IPS-18a (cell line): ENCODE data around the gene DST.

Source experiments
- H3K27ac ChIP-seq: one replicate; pipeline ENCODE4 v1.5.1; 2013; ENCODE audit warnings: low read length
- H3K27me3 ChIP-seq: one replicate; pipeline ENCODE4 v1.6.1; 2013; ENCODE audit warnings: mild to moderate bottlenecking, low read length; ENCODE audit not compliant: control insufficient read depth, insufficient read depth
- H3K36me3 ChIP-seq: one replicate; pipeline ENCODE4 v1.6.1; 2013; ENCODE audit warnings: low read depth, low read length; ENCODE audit not compliant: control insufficient read depth
- H3K4me1 ChIP-seq: one replicate; pipeline ENCODE4 v1.6.1; 2013; ENCODE audit warnings: low read depth, low read length; ENCODE audit not compliant: control insufficient read depth
- H3K4me3 ChIP-seq: one replicate; pipeline ENCODE4 v1.5.1; 2013; ENCODE audit warnings: low read length
- H3K9ac ChIP-seq: one replicate; pipeline ENCODE4 v1.6.1; 2013; ENCODE audit warnings: mild to moderate bottlenecking, low read length, moderate library complexity
- H3K9me3 ChIP-seq: one replicate; pipeline ENCODE4 v1.6.1; 2013; ENCODE audit warnings: low read depth, low read length; ENCODE audit not compliant: control insufficient read depth

DST gene

GRCh38 chr6:56556751-56557540, 85.7 kb downstream of the DST start:
- no peak overlapping the region for H3K4me3 ChIP-seq
- no peaks in the 10 kb centered on the region for H3K27me3 ChIP-seq
- H3K9ac ChIP-seq, result no peak overlapping the region
- no peaks in the 10 kb centered on the region for H3K9me3 ChIP-seq
- H3K36me3 ChIP-seq, result peaks cover 43% of the 10 kb centered on the region
- H3K4me1 ChIP-seq, result no peaks in the 10 kb centered on the region
- no peak overlapping the region for H3K27ac ChIP-seq

DNA sequence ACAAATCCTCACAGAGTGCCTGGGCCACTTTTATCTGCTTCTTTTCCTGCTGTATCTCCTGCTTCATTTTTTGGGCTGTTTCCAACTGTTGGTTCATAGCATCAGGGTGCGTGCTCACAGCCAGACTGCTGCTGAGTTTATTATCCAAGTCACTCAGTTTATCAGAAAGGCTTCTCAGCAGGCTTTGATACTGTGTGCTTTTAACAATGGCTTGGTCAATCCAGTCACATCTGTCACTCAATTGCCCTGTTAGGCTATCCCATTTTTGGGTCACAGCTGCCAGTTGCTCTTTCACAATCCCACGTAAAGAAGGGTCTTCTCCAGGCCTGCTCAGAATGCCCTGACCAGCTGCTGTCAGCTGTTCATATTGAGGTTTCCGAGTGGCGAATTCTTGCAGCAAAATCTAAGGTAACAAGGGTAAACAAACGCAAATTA, 87.2 kb downstream of the DST start:
- H3K36me3 ChIP-seq, result peaks cover 37% of the 10 kb centered on the region

DNA sequence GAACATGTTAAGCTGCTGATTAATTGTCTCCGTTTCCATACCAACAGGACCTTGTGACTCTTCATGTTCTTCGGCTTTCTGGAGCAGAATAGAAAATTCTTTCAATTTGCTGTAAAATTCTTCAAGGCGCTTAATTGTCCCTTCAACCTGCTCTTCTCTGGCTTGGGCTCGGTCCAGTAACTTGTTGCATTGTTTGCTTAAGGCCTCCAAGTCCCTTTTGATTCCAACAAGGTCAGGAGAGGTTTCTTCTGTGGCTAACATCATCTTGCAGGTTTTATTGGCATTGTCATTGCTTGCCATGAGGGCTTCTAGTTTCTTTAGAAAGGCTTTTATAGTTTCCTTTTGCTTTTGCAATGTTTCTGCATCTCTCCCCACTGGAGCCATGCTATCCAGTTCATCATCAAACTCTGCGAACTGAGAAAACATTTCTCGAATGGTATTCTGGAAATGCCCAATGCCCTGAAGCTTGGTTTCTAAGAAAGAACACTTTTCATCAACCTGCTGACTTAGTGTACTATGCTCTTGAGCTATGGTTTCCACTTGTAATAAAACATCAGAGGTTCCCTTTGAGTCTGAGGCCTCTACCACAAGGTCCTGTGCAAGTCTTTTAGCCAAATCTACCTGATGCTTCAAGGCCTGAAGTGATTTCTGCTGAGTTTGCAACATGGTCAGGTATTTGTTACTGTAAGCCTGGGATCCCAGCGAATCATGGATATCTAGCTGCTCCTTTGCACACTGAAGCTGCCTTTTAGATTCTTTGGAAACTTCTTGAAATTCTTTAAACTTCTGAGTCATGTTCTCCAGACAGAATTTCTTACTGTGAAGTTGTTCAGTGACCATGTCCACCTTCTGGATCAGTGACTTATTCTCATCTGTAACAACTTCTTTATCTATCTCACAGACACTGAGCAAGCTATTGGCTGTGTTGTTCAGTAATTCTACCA, 90.2 kb downstream of the DST start:
- no peak overlapping the region for H3K9ac ChIP-seq
- no peaks in the 10 kb centered on the region for H3K27me3 ChIP-seq
- no peaks in the 10 kb centered on the region for H3K4me1 ChIP-seq
- H3K27ac ChIP-seq, result no peak overlapping the region
- H3K36me3 ChIP-seq, result peaks cover 25% of the 10 kb centered on the region
- no peaks in the 10 kb centered on the region for H3K9me3 ChIP-seq
- no peak overlapping the region for H3K4me3 ChIP-seq

More for the DNA sequence above, 87.2 kb downstream of the DST start:
- no peaks in the 10 kb centered on the region for H3K9me3 ChIP-seq
- no peak overlapping the region for H3K27ac ChIP-seq
- H3K4me1 ChIP-seq, result no peaks in the 10 kb centered on the region
- no peak overlapping the region for H3K9ac ChIP-seq
- no peak overlapping the region for H3K4me3 ChIP-seq
- H3K27me3 ChIP-seq, result no peaks in the 10 kb centered on the region

- no peak overlapping the region for H3K9ac ChIP-seq
- no peak overlapping the region for H3K27ac ChIP-seq
- no peaks in the 10 kb centered on the region for H3K4me1 ChIP-seq
- H3K27me3 ChIP-seq, result no peaks in the 10 kb centered on the region
- H3K9me3 ChIP-seq, result no peaks in the 10 kb centered on the region
- peaks cover 25% of the 10 kb centered on the region for H3K36me3 ChIP-seq
- H3K4me3 ChIP-seq, result no peak overlapping the region
Observed at GRCh38 chr6:56551409-56552120, 91.1 kb downstream of the DST start.

- Histone ChIP-seq H3K9ac (no peak overlapping the region), H3K4me1 (no peaks in the 10 kb centered on the region), H3K27ac (no peak overlapping the region), H3K36me3 (peaks cover 22% of the 10 kb centered on the region), H3K27me3 (no peaks in the 10 kb centered on the region), H3K4me3 (no peak overlapping the region), H3K9me3 (no peaks in the 10 kb centered on the region)
Observed at GRCh38 chr6:56550301-56550700, 92.4 kb downstream of the DST start.

- H3K9ac ChIP-seq, result no peak overlapping the region
- no peak overlapping the region for H3K4me3 ChIP-seq
- no peaks in the 10 kb centered on the region for H3K9me3 ChIP-seq
- H3K27me3 ChIP-seq, result peaks cover 2% of the 10 kb centered on the region
- peaks cover 12% of the 10 kb centered on the region for H3K36me3 ChIP-seq
- H3K4me1 ChIP-seq, result no peaks in the 10 kb centered on the region
- H3K27ac ChIP-seq, result no peak overlapping the region
Observed at GRCh38 chr6:56549014-56549413, 93.7 kb downstream of the DST start.

GRCh38 chr6:56547687-56548086, 95.0 kb downstream of the DST start:
- Histone ChIP-seq H3K9ac (no peak overlapping the region), H3K4me3 (no peak overlapping the region), H3K27me3 (peaks cover 6% of the 10 kb centered on the region), H3K36me3 (peaks cover 5% of the 10 kb centered on the region), H3K4me1 (no peaks in the 10 kb centered on the region), H3K9me3 (no peaks in the 10 kb centered on the region), H3K27ac (no peak overlapping the region)

- Histone ChIP-seq H3K4me1 (peaks cover 24% of the 10 kb centered on the region), H3K4me3 (peak overlapping the region; percentile 70), H3K36me3 (no peaks in the 10 kb centered on the region), H3K9me3 (no peaks in the 10 kb centered on the region), H3K27ac (peak overlapping the region; percentile 67), H3K9ac (peak overlapping the region; percentile 75), H3K27me3 (peaks cover 6% of the 10 kb centered on the region)
Observed at GRCh38 chr6:56542364-56543331, 100.0 kb downstream of the DST start.

- Histone ChIP-seq H3K27me3 (peaks cover 6% of the 10 kb centered on the region), H3K4me1 (peaks cover 24% of the 10 kb centered on the region), H3K9ac (peak overlapping the region; percentile 75), H3K36me3 (no peaks in the 10 kb centered on the region), H3K27ac (no peak overlapping the region), H3K9me3 (no peaks in the 10 kb centered on the region), H3K4me3 (peak overlapping the region; percentile 70)
Observed at GRCh38 chr6:56541741-56542360, 100.8 kb downstream of the DST start.

- H3K27me3 ChIP-seq, result peaks cover 6% of the 10 kb centered on the region
- H3K4me1 ChIP-seq, result peaks cover 24% of the 10 kb centered on the region
- H3K9me3 ChIP-seq, result no peaks in the 10 kb centered on the region
- H3K36me3 ChIP-seq, result no peaks in the 10 kb centered on the region
- H3K27ac ChIP-seq, result no peak overlapping the region
- H3K9ac ChIP-seq, result peak overlapping the region; percentile 75
- H3K4me3 ChIP-seq, result peak overlapping the region; percentile 70
Observed at GRCh38 chr6:56541030-56541600, 101.6 kb downstream of the DST start.
